Measurements from ENCODE around the gene OTOR. TPM values are rescaled to one million over a fixed set of nuclear protein-coding genes. Genes with fewer than 3 reads are reported as not detected.

The OTOR gene
- total and polyA plus RNA-seq, 2 of the 8 experiments (the other 6 are each of a cell fraction or from before 2014, with no cell fraction given): not detected

- TF ChIP-seq KDM1A (IDR thresholded peaks at IDR 0.05; ENCODE audit: borderline replicate concordance, low read length) (no peak), SP1 (IDR thresholded peaks at IDR 0.05; ENCODE audit: low read depth, low read length) (no peak), POU5F1 (IDR thresholded peaks at IDR 0.05; ENCODE audit: low read depth, low read length) (no peak)
Observed at GRCh38 chr20:16752082-16752481, 3.9 kb downstream of the OTOR start (continued).

Measured in H1 (cell line).